ENCODE data around the gene SERPINH1.
A peak's percentile ranks its signal among the peaks of the same experiment; 100 is the strongest.

The SERPINH1 gene

DNA sequence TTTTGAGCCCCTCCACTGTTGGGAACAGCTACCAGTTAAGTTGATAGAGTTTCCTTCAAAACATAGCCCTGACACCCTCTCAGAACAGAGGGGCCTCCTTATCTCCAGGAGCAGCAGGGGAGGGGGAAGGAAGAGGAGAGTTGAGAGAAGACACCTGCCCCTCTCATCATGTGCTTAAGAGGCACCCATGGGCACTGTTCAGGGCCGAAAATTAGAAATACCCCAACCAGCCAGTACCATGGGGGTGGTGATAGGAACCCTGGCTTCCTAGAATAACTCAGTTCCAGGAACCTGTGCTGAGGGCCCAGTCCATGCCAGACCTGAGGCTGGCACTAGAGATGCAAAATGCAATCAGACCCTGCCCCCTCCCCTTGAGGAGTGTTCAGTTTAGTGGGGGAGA is 27.0 kb upstream of the SERPINH1 start:
- Histone ChIP-seq H3K27ac (ENCODE audit: low read depth, low read length) (no peak overlapping the region), H2BK5ac (ENCODE audit: low read length) (no peak overlapping the region), H3K4me2 (ENCODE audit: low read length) (no peak overlapping the region), H3K9ac (ENCODE audit: low read length) (no peak overlapping the region), H2AK5ac (ENCODE audit: low read length) (no peak overlapping the region), H3K4me1 (ENCODE audit: control insufficient read depth, low read depth, low read length) (peaks cover 3% of the 10 kb centered on the region), H4K8ac (ENCODE audit: low read depth, low read length) (no peak overlapping the region), H3K56ac (ENCODE audit: low read length) (no peak overlapping the region), H3K4me3 (ENCODE audit: low read length) (no peak overlapping the region), H3K36me3 (ENCODE audit: control insufficient read depth, insufficient read depth, low read length) (no peaks in the 10 kb centered on the region), H3K27me3 (ENCODE audit: insufficient read depth, low read length, poor library complexity) (no peaks in the 10 kb centered on the region), H3K79me1 (ENCODE audit: low read length) (no peaks in the 10 kb centered on the region), H4K5ac (ENCODE audit: low read length) (no peak overlapping the region), H3K23ac (ENCODE audit: low read length) (no peak overlapping the region), H3K18ac (ENCODE audit: low read length) (no peak overlapping the region), H2BK15ac (replicated peaks; ENCODE audit: low read depth) (no peak overlapping the region), H2BK120ac (ENCODE audit: low read depth, low read length) (no peak overlapping the region), H3K4ac (ENCODE audit: low read depth, low read length) (no peak overlapping the region), H3K79me2 (ENCODE audit: control insufficient read depth, insufficient read depth, low read length) (no peaks in the 10 kb centered on the region)
- DNase-seq, result no peak
- no CpG with 5 or more reads among the region's 1 CpG for WGBS (ENCODE audit: extremely low coverage, insufficient coverage, low lambda C conversion rate)

DNA sequence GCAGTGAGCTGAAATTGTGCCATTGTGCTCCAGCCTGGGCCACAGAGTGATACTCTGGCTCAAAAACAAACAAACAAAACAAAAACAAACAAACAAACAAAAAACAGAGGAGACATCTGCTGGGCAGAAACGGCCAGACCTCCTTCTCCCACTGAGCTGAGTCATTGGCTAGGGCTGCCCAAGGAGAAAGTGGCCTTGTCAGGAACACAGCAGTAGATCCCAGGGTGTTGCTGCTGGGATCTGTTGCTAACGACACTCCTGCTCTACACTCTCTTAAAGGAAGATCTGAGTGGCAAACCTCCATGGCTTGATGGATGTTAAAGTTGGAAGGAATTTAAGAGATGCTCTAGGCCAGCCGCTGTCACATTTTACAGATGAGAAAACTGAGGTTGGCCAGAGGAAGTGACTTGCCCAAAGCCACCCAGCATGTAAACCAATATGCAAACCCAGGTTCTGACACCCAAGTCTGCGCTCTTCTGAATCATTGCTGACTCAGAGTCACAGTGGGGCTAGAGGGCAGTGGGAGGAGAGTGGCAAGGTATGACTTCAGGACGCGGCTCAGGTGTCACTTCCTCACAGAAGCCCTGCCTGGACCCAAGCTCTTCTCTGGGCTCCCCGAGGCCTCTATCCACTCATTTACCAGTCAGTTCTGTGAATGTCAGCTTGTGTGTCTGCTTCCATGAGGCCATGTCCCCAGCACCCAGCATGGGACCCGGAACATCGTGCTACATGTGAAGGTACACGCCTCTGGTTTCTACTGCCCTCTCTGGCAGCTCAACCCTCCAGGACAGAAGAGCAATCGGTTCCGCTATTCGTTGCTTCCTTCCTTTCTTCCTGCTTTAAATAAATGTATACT is 25.0 kb upstream of the SERPINH1 start:
- Histone ChIP-seq H3K79me2 (ENCODE audit: control insufficient read depth, insufficient read depth, low read length) (no peaks in the 10 kb centered on the region), H3K4me2 (ENCODE audit: low read length) (no peak overlapping the region), H4K5ac (ENCODE audit: low read length) (no peak overlapping the region), H2BK5ac (ENCODE audit: low read length) (no peak overlapping the region), H3K36me3 (ENCODE audit: control insufficient read depth, insufficient read depth, low read length) (no peaks in the 10 kb centered on the region), H3K27ac (ENCODE audit: low read depth, low read length) (no peak overlapping the region), H2BK15ac (replicated peaks; ENCODE audit: low read depth) (no peak overlapping the region), H3K18ac (ENCODE audit: low read length) (no peak overlapping the region), H3K4me1 (ENCODE audit: control insufficient read depth, low read depth, low read length) (peaks cover 3% of the 10 kb centered on the region), H3K4ac (ENCODE audit: low read depth, low read length) (no peak overlapping the region), H3K79me1 (ENCODE audit: low read length) (no peaks in the 10 kb centered on the region), H4K8ac (ENCODE audit: low read depth, low read length) (no peak overlapping the region), H3K56ac (ENCODE audit: low read length) (no peak overlapping the region), H2BK120ac (ENCODE audit: low read depth, low read length) (no peak overlapping the region), H3K4me3 (ENCODE audit: low read length) (no peak overlapping the region), H3K9ac (ENCODE audit: low read length) (no peak overlapping the region), H3K27me3 (ENCODE audit: insufficient read depth, low read length, poor library complexity) (no peaks in the 10 kb centered on the region), H2AK5ac (ENCODE audit: low read length) (no peak overlapping the region), H3K23ac (ENCODE audit: low read length) (no peak overlapping the region)
- peak; percentile 76 for DNase-seq
- WGBS (ENCODE audit: extremely low coverage, insufficient coverage, low lambda C conversion rate), result no CpG with 5 or more reads among the region's 13 CpGs

DNA sequence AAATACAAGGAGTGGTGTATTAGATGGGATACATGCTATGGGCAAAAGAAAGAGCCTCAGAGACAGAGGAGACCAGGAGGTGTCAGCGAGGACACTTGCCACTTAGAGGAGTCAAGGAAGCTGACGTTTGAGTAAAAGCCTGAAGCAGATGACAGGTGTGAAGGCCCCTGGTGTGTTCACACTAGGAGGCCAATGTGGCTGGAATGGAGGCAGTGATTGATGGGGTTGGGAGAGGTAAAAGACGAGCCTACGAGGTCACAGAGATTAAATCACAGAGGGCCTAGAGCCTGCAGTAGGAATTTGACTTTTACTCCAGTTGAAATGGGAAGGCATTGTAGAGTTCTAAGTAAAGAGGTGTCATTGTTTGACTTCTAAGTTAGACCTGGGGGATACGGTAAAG is 24.3 kb upstream of the SERPINH1 start:
- H2AK5ac ChIP-seq (ENCODE audit: low read length), result no peak overlapping the region
- DNase-seq, result peak; percentile 83
- no peak overlapping the region for H3K23ac ChIP-seq (ENCODE audit: low read length)
- peaks cover 3% of the 10 kb centered on the region for H3K4me1 ChIP-seq (ENCODE audit: control insufficient read depth, low read depth, low read length)
- H3K4ac ChIP-seq (ENCODE audit: low read depth, low read length), result no peak overlapping the region
- no peak overlapping the region for H3K18ac ChIP-seq (ENCODE audit: low read length)
- no peak overlapping the region for H3K27ac ChIP-seq (ENCODE audit: low read depth, low read length)
- no peak overlapping the region for H3K4me2 ChIP-seq (ENCODE audit: low read length)
- no peak overlapping the region for H4K5ac ChIP-seq (ENCODE audit: low read length)
- H3K36me3 ChIP-seq (ENCODE audit: control insufficient read depth, insufficient read depth, low read length), result no peaks in the 10 kb centered on the region
- no peak overlapping the region for H4K8ac ChIP-seq (ENCODE audit: low read depth, low read length)
- no peaks in the 10 kb centered on the region for H3K27me3 ChIP-seq (ENCODE audit: insufficient read depth, low read length, poor library complexity)
- no peak overlapping the region for H2BK15ac ChIP-seq (replicated peaks; ENCODE audit: low read depth)
- no peak overlapping the region for H3K9ac ChIP-seq (ENCODE audit: low read length)
- H3K79me2 ChIP-seq (ENCODE audit: control insufficient read depth, insufficient read depth, low read length), result no peaks in the 10 kb centered on the region
- no peak overlapping the region for H3K4me3 ChIP-seq (ENCODE audit: low read length)
- no peak overlapping the region for H2BK5ac ChIP-seq (ENCODE audit: low read length)
- H3K56ac ChIP-seq (ENCODE audit: low read length), result no peak overlapping the region
- no peak overlapping the region for H2BK120ac ChIP-seq (ENCODE audit: low read depth, low read length)
- no CpG with 5 or more reads among the region's 5 CpGs for WGBS (ENCODE audit: extremely low coverage, insufficient coverage, low lambda C conversion rate)
- no peaks in the 10 kb centered on the region for H3K79me1 ChIP-seq (ENCODE audit: low read length)

DNA sequence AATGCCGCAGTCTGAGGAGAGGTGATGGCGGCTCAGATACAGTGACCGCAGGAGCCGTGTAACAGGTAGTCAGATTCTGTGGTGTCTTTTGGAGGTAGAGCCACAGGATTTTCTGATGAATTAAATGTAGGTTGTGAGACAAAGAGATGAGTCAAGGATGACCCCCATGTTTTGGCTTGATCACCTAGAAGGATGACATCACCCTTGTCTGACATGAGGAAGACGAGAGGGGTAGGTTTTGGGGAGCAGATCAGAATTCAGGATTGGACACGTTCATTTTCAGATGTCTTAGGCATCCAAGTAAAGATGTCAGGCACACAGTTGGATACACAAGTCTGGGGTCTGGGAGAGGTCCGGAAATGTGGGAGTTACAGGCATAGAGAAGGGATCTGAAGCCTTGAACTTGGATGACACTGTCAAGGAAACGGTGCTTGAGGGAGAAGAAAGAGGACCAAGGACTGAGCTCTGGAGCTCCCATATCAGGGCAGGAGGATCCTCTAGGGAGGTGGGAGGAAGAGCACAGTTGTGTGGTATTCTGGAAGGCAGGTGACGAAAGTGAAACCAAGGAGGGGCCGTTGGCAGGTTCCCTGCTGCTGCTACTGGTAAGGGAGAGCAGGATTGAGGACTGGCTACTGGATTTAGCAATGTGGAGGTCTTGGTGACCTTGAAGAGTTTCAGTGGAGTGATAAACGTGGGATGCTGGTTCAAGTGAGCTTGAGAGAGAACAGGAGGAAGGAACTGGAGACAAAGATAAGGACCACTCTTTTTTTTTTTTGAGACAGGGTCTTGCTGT is 23.7 kb upstream of the SERPINH1 start:
- no peaks in the 10 kb centered on the region for H3K79me2 ChIP-seq (ENCODE audit: control insufficient read depth, insufficient read depth, low read length)
- H3K9ac ChIP-seq (ENCODE audit: low read length), result no peak overlapping the region
- no peak overlapping the region for H3K56ac ChIP-seq (ENCODE audit: low read length)
- no peak overlapping the region for H3K4me3 ChIP-seq (ENCODE audit: low read length)
- DNase-seq, result no peak
- WGBS (ENCODE audit: extremely low coverage, insufficient coverage, low lambda C conversion rate), result no CpG with 5 or more reads among the region's 11 CpGs
- H3K4me1 ChIP-seq (ENCODE audit: control insufficient read depth, low read depth, low read length), result peaks cover 3% of the 10 kb centered on the region
- no peak overlapping the region for H3K27ac ChIP-seq (ENCODE audit: low read depth, low read length)
- no peak overlapping the region for H2AK5ac ChIP-seq (ENCODE audit: low read length)
- H3K79me1 ChIP-seq (ENCODE audit: low read length), result no peaks in the 10 kb centered on the region
- H3K18ac ChIP-seq (ENCODE audit: low read length), result no peak overlapping the region
- H3K23ac ChIP-seq (ENCODE audit: low read length), result no peak overlapping the region
- no peak overlapping the region for H2BK5ac ChIP-seq (ENCODE audit: low read length)
- no peak overlapping the region for H3K4me2 ChIP-seq (ENCODE audit: low read length)
- no peaks in the 10 kb centered on the region for H3K27me3 ChIP-seq (ENCODE audit: insufficient read depth, low read length, poor library complexity)
- no peak overlapping the region for H4K5ac ChIP-seq (ENCODE audit: low read length)
- H2BK120ac ChIP-seq (ENCODE audit: low read depth, low read length), result no peak overlapping the region
- no peak overlapping the region for H2BK15ac ChIP-seq (replicated peaks; ENCODE audit: low read depth)
- H3K36me3 ChIP-seq (ENCODE audit: control insufficient read depth, insufficient read depth, low read length), result no peaks in the 10 kb centered on the region
- H3K4ac ChIP-seq (ENCODE audit: low read depth, low read length), result no peak overlapping the region
- no peak overlapping the region for H4K8ac ChIP-seq (ENCODE audit: low read depth, low read length)

DNA sequence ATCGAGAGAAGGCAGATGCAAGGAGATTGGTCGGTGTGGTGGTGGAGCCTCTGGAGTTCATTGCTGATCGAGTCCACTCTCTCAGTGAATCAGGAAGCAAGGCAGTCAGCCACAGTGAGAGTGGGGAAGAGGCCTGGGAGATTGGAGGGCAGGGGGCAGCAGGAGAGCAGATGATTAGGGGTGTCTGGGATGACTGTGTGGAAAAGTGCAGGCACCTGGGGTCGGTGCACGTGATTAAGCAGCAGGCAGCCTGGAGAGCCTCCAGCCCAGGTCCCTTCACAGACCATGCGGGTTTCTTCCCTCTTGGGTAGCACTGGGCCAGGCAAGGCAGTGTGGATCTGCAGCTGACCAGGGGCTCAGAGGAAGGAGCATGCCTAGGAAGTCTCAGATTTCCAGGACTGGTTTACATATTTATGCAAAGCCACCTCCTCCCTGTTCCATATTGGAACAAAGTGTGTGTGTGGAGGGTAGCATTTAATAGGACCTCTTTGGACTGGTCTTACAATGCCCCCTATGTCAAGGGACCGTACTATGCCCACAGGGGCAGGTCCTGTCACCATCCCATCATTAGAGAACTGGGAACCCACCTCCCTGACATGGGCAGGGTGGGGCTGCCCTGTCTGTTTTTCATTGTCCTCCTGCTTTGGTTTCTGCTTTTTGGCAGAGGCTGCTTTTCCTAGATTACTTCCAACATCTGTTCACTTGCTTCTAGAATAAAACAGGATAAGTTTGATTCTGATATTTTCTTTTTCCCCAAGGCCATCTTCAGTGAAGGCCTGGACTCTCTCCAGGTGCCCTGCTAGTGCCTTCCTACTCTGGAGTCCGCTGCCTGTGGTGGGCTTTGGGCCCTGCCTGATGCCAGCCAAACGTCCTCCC is 22.4 kb upstream of the SERPINH1 start:
- Histone ChIP-seq H3K4ac (ENCODE audit: low read depth, low read length) (no peak overlapping the region), H3K27ac (ENCODE audit: low read depth, low read length) (no peak overlapping the region), H3K79me2 (ENCODE audit: control insufficient read depth, insufficient read depth, low read length) (no peaks in the 10 kb centered on the region), H3K9ac (ENCODE audit: low read length) (no peak overlapping the region), H3K23ac (ENCODE audit: low read length) (no peak overlapping the region), H3K27me3 (ENCODE audit: insufficient read depth, low read length, poor library complexity) (no peaks in the 10 kb centered on the region), H2BK15ac (replicated peaks; ENCODE audit: low read depth) (no peak overlapping the region), H3K18ac (ENCODE audit: low read length) (no peak overlapping the region), H3K4me1 (ENCODE audit: control insufficient read depth, low read depth, low read length) (peaks cover 3% of the 10 kb centered on the region), H3K4me2 (ENCODE audit: low read length) (no peak overlapping the region), H2BK120ac (ENCODE audit: low read depth, low read length) (no peak overlapping the region), H2AK5ac (ENCODE audit: low read length) (no peak overlapping the region), H3K4me3 (ENCODE audit: low read length) (no peak overlapping the region), H4K8ac (ENCODE audit: low read depth, low read length) (no peak overlapping the region), H3K79me1 (ENCODE audit: low read length) (no peaks in the 10 kb centered on the region), H2BK5ac (ENCODE audit: low read length) (no peak overlapping the region), H3K36me3 (ENCODE audit: control insufficient read depth, insufficient read depth, low read length) (no peaks in the 10 kb centered on the region), H4K5ac (ENCODE audit: low read length) (no peak overlapping the region), H3K56ac (ENCODE audit: low read length) (no peak overlapping the region)
- DNase-seq, result no peak
- WGBS (ENCODE audit: extremely low coverage, insufficient coverage, low lambda C conversion rate), result no CpG with 5 or more reads among the region's 9 CpGs
